GM23248 (cell line): Measurements from ENCODE around the gene PAPPA.

Source experiments
- EZH2 ChIP-seq: fragments of 200-600 bp; sonication (generic); IDR thresholded peaks from 2 replicates; pipeline ENCODE4 v1.6.1; 2018; ENCODE audit warnings: antibody characterized with exemption, mild to moderate bottlenecking; ENCODE audit not compliant: insufficient read depth, poor library complexity, severe bottlenecking
- EZH2phosphoT487 ChIP-seq: fragments of 200-600 bp; sonication (generic); IDR thresholded peaks from 2 replicates; pipeline ENCODE4 v1.6.1; 2018; ENCODE audit warnings: antibody characterized with exemption, moderate library complexity, mild to moderate bottlenecking, low read depth; ENCODE audit not compliant: insufficient read depth

- TF ChIP-seq EZH2phosphoT487 (no peak), EZH2 (no peak)
Measured at GRCh38 chr9:116323012-116323411, 169.4 kb downstream of the PAPPA start.
